GM23338 (cell line): Measurements from ENCODE around the gene NUDT13.

ENCODE experiments used
- CREB1 ChIP-seq: fragments of 250-450 bp; sonication (Bioruptor Pico); IDR thresholded peaks from 2 replicates; pipeline ENCODE4 v1.5.0; 2020; ENCODE audit warnings: low read depth, mild to moderate bottlenecking, moderate library complexity
- CTCF ChIP-seq, 2 experiments: fragments of 200-600 bp in 1 of 2; sonication (generic) in 1 of 2; conservative IDR thresholded peaks; 2 replicates each; pipeline versions ENCODE4 v1.5.1 to v1.6.1; 2016 to 2017; ENCODE audit warnings: antibody characterized with exemption in 2 of 2, low read depth in 2 of 2, mild to moderate bottlenecking in 2 of 2, moderate library complexity in 1 of 2
- EZH2 ChIP-seq: fragments of 200-600 bp; sonication (generic); IDR thresholded peaks from one replicate; pipeline ENCODE4 v1.8.0; 2017; ENCODE audit warnings: antibody characterized with exemption, mild to moderate bottlenecking, low read depth; ENCODE audit not compliant: unreplicated experiment
- EZH2phosphoT487 ChIP-seq: fragments of 200-600 bp; sonication (generic); IDR thresholded peaks from one replicate; pipeline ENCODE4 v1.8.1; 2018; ENCODE audit warnings: antibody characterized with exemption; ENCODE audit not compliant: unreplicated experiment
- JUNB ChIP-seq: IDR thresholded peaks from one replicate; pipeline ENCODE4 v1.6.1; 2016; ENCODE audit warnings: antibody characterized with exemption; ENCODE audit not compliant: unreplicated experiment
- NANOG ChIP-seq: IDR thresholded peaks from 2 replicates; pipeline ENCODE4 v1.6.1; 2016; ENCODE audit warnings: antibody characterized with exemption, borderline replicate concordance
- POLR2AphosphoS5 ChIP-seq: IDR thresholded peaks from 2 replicates; pipeline ENCODE4 v1.6.1; 2016; ENCODE audit warnings: antibody characterized with exemption, low read depth
- REST ChIP-seq: IDR thresholded peaks from one replicate; pipeline ENCODE4 v1.6.1; 2018; ENCODE audit warnings: antibody characterized with exemption; ENCODE audit not compliant: unreplicated experiment
- STAT1 ChIP-seq: IDR thresholded peaks from one replicate; pipeline ENCODE4 v1.6.1; 2016; ENCODE audit warnings: antibody characterized with exemption; ENCODE audit not compliant: unreplicated experiment
- ZNF114 ChIP-seq: fragments of 250-450 bp; sonication (Bioruptor Pico); IDR thresholded peaks from 2 replicates; pipeline ENCODE4 v1.5.0; 2020; ENCODE audit warnings: mild to moderate bottlenecking, moderate library complexity
- ZNF331 ChIP-seq: fragments of 250-450 bp; sonication (Bioruptor Pico); IDR thresholded peaks from 2 replicates; pipeline ENCODE4 v1.5.0; 2020; ENCODE audit warnings: low read depth, mild to moderate bottlenecking, moderate library complexity
- ZNF462 ChIP-seq: fragments of 250-450 bp; sonication (Bioruptor Pico); IDR thresholded peaks from 2 replicates; pipeline ENCODE4 v1.5.0; 2020; ENCODE audit warnings: mild to moderate bottlenecking, moderate library complexity

GRCh38 chr10:73167458-73167782 is 57.2 kb downstream of the NUDT13 start:
- TF ChIP-seq CTCF (conservative IDR thresholded peaks at IDR 0.05; ENCODE audit: low read depth in 2 of 2) (no peak), CREB1 (CRISPR knock-in tag) (no peak), REST (no peak), STAT1 (no peak), POLR2AphosphoS5 (no peak), EZH2 (no peak), EZH2phosphoT487 (no peak), JUNB (no peak), ZNF462 (CRISPR knock-in tag) (no peak), ZNF114 (no peak), ZNF331 (CRISPR knock-in tag) (no peak), NANOG (no peak)
